K562 (cell line): ENCODE data around the gene RNF2. TPM values are rescaled to one million over a fixed set of nuclear protein-coding genes. Genes with fewer than 3 reads are reported as not detected.
A peak's percentile ranks its signal among the peaks of the same experiment; 100 is the strongest.

Source experiments
- ATAC-seq: fragments of 200-7000 bp; cut with Tn5 transposase; 3 replicates; pipeline ENCODE4 v1.9.1; 2020; ENCODE audit warnings: moderate library complexity
- BruUV-seq: library from RNA; stranded (reverse); fragments of 400-500 nt; replicated peaks from 2 replicates; lab custom pipeline; 2021; lab: Mats Ljungman, UMichigan
- CTCF ChIA-PET: fragments of 300-600 bp; formaldehyde crosslinking; extraction: SDS; loops from one replicate; lab custom pipeline; 2021; ENCODE audit warnings: low intra/inter-chr PET ratio; lab: Yijun Ruan, JAX
- POLR2A ChIA-PET: fragments of 300-600, 350-650 bp; sonication (Branson Sonifier 250); formaldehyde crosslinking; extraction: SDS; loops from one replicate; lab custom pipeline; 2021; ENCODE audit warnings: antibody characterized with exemption, inconsistent platforms; lab: Yijun Ruan, JAX
- DNase-seq, 4 experiments: peaks; one replicate each; pipeline versions ENCODE4 v3.0.0 to v3.0.0-alpha.2; 2011 to 2018; ENCODE audit warnings: low spot score in 3 of 4, mixed read lengths in 3 of 4; ENCODE audit errors: extremely low read depth in 1 of 4
- FAIRE-seq: peaks from 2 replicates; lab custom pipeline; 2011; peaks lifted over from hg19 to GRCh38; lab: Jason Lieb, UNC
- H2AFZ ChIP-seq: 2 replicates; pipeline ENCODE4 v1.6.0; 2011; ENCODE audit warnings: low read depth, low read length, control low read depth, inconsistent platforms
- H3K27ac ChIP-seq: fragments of 200-600 bp; 3 replicates; pipeline ENCODE4 v1.8.0; 2011; ENCODE audit warnings: low read depth, mild to moderate bottlenecking, control low read depth, inconsistent platforms, low read length, moderate library complexity, mixed read lengths; ENCODE audit errors: extremely low read depth
- H3K27me3 ChIP-seq, 2 experiments: fragments of 300-600 bp in 1 of 2; 2 replicates in 1 of 2; 3 replicates in 1 of 2; pipeline versions ENCODE4 v1.6.0 to v1.8.0; 2011; ENCODE audit warnings: inconsistent platforms in 2 of 2, low read length in 2 of 2, mild to moderate bottlenecking in 1 of 2, mixed read lengths in 1 of 2, moderate library complexity in 1 of 2; ENCODE audit not compliant: control insufficient read depth in 2 of 2, insufficient read depth in 2 of 2
- H3K36me3 ChIP-seq: fragments of 300-600 bp; 3 replicates; pipeline ENCODE4 v1.8.0; 2011; ENCODE audit warnings: mild to moderate bottlenecking, low read length, inconsistent platforms; ENCODE audit not compliant: control insufficient read depth, insufficient read depth
- H3K4me1 ChIP-seq, 2 experiments: fragments of 200-600 bp in 1 of 2; replicated peaks in 1 of 2; 2 replicates in 1 of 2; 3 replicates in 1 of 2; pipeline versions ENCODE4 v1.5.1 to v1.8.0; 2011; ENCODE audit warnings: inconsistent platforms in 2 of 2, low read length in 2 of 2, mild to moderate bottlenecking in 1 of 2, mixed read lengths in 1 of 2, moderate library complexity in 1 of 2; ENCODE audit not compliant: control insufficient read depth in 2 of 2, insufficient read depth in 2 of 2
- H3K4me2 ChIP-seq: 2 replicates; pipeline ENCODE4 v1.6.1; 2011; ENCODE audit warnings: low read length, control low read depth, inconsistent platforms, mixed read lengths; ENCODE audit not compliant: insufficient read depth
- H3K4me3 ChIP-seq: fragments of 200-600 bp; sonication (generic), shearing (Covaris generic); 2 replicates; pipeline ENCODE4 v1.5.1; 2016; ENCODE audit warnings: control low read depth, inconsistent platforms
- H3K79me2 ChIP-seq: fragments of 200-600 bp; 3 replicates; pipeline ENCODE4 v1.8.0; 2011; ENCODE audit warnings: low read length, inconsistent platforms; ENCODE audit not compliant: control insufficient read depth, insufficient read depth
- H3K9ac ChIP-seq, 2 experiments: 2 replicates each; pipeline versions ENCODE4 v1.6.0 to v1.6.1; 2011; ENCODE audit warnings: low read depth in 2 of 2, low read length in 2 of 2, control low read depth in 1 of 2, inconsistent platforms in 1 of 2, mild to moderate bottlenecking in 1 of 2, mixed read lengths in 1 of 2; ENCODE audit not compliant: insufficient read depth in 1 of 2
- H3K9me1 ChIP-seq: one replicate; pipeline ENCODE4 v1.6.0; 2011; ENCODE audit warnings: inconsistent platforms, mild to moderate bottlenecking, low read length, moderate library complexity; ENCODE audit not compliant: control insufficient read depth, insufficient read depth
- H3K9me3 ChIP-seq: replicated peaks from 2 replicates; pipeline ENCODE4 v1.5.1; 2011; ENCODE audit warnings: low read depth, low read length, inconsistent platforms; ENCODE audit not compliant: control insufficient read depth, insufficient read depth
- H4K20me1 ChIP-seq: replicated peaks from 2 replicates; pipeline ENCODE4 v1.6.1; 2011; ENCODE audit warnings: low read length, inconsistent platforms, mixed read lengths; ENCODE audit not compliant: control insufficient read depth, insufficient read depth
- ATF1 ChIP-seq, 2 experiments: fragments of 450-650 bp in 1 of 2; IDR thresholded peaks; 2 replicates each; pipeline ENCODE4 v1.6.1; 2016; ENCODE audit warnings: missing compliant biosample characterization in 1 of 2, missing genetic modification characterization in 1 of 2
- ATF6 ChIP-seq: sonication (generic); formaldehyde crosslinking; IDR thresholded peaks from 2 replicates; pipeline ENCODE4 v1.4.0; 2020; ENCODE audit warnings: mild to moderate bottlenecking, missing genetic modification reagents
- CBX2 ChIP-seq: fragments of 200-600 bp; sonication (generic); IDR thresholded peaks from one replicate; pipeline ENCODE4 v1.6.1; 2012; ENCODE audit warnings: mild to moderate bottlenecking, low read length, inconsistent platforms; ENCODE audit not compliant: insufficient read depth, poor library complexity, severe bottlenecking
- E2F4 ChIP-seq: sonication (generic); formaldehyde crosslinking; IDR thresholded peaks from 2 replicates; pipeline ENCODE4 v1.8.0; 2022; ENCODE audit warnings: mild to moderate bottlenecking, low read depth, missing genetic modification reagents
- FOXA3 ChIP-seq, 2 experiments: fragments of 450-650 bp in 1 of 2; sonication (generic) in 1 of 2; formaldehyde crosslinking; IDR thresholded peaks in 1 of 2; conservative IDR thresholded peaks in 1 of 2; 2 replicates each; pipeline versions ENCODE4 v1.4.0 to v1.8.0; 2020 to 2022; ENCODE audit warnings: mild to moderate bottlenecking in 2 of 2, missing genetic modification reagents in 1 of 2
- GABPB1 ChIP-seq: sonication (generic); formaldehyde crosslinking; IDR thresholded peaks from 2 replicates; pipeline ENCODE4 v1.8.0; 2022; ENCODE audit warnings: mild to moderate bottlenecking, missing genetic modification reagents
- MEIS2 ChIP-seq: fragments of 450-650 bp; IDR thresholded peaks from 2 replicates; pipeline ENCODE4 v1.6.1; 2014; ENCODE audit warnings: mild to moderate bottlenecking; ENCODE audit not compliant: partially characterized antibody
- PBX2 ChIP-seq, 2 experiments: IDR thresholded peaks in 1 of 2; conservative IDR thresholded peaks in 1 of 2; 2 replicates each; pipeline ENCODE4 v1.6.1; 2016; ENCODE audit warnings: low read depth in 2 of 2, mild to moderate bottlenecking in 1 of 2, missing compliant biosample characterization in 1 of 2, missing genetic modification characterization in 1 of 2, moderate library complexity in 1 of 2
- PTBP1 ChIP-seq: fragments of 200-400 bp; formaldehyde crosslinking; IDR thresholded peaks from 2 replicates; pipeline ENCODE4 v1.6.1; 2017; ENCODE audit warnings: low read depth, low read length
- YY1 ChIP-seq, 3 experiments: IDR thresholded peaks; 2 replicates each; pipeline ENCODE4 v1.6.1; 2011; ENCODE audit warnings: low read length in 2 of 3, mild to moderate bottlenecking in 2 of 3, moderate library complexity in 2 of 3, borderline replicate concordance in 1 of 3, control low read depth in 1 of 3, low read depth in 1 of 3; ENCODE audit not compliant: insufficient read depth in 3 of 3, insufficient replicate concordance in 2 of 3, control insufficient read depth in 1 of 3, insufficient read length in 1 of 3; ENCODE audit errors: extremely low read depth in 1 of 3
- ZNF449 ChIP-seq: fragments of 250-450 bp; sonication (Bioruptor Pico); IDR thresholded peaks from 2 replicates; pipeline ENCODE4 v1.8.0; 2022; ENCODE audit warnings: moderate library complexity, mild to moderate bottlenecking, inconsistent platforms
- WGBS: fragments of 100-300 bp; shearing (Covaris generic); methylation state at CpG from one replicate; pipeline ENCODE4 v1.1.6; 2016; ENCODE audit warnings: low coverage, mixed read lengths; ENCODE audit not compliant: insufficient coverage; ENCODE audit errors: missing lambda C conversion rate; 5-methylcytosine and 5-hydroxymethylcytosine counted together
- in situ Hi-C: fragments of 300-500 bp; cut with MboI; formaldehyde crosslinking; loops from 4 replicates; pipeline ENCODE4 v1.15.0; 2018; ENCODE audit warnings: inconsistent platforms, mixed read lengths
- intact Hi-C: fragments of 100-400 bp; cut with micrococcal nuclease; formaldehyde crosslinking; loops from 2 replicates; pipeline ENCODE4 v1.14.2; 2022
- polyA plus RNA-seq, 8 experiments: library from polyadenylated mRNA; depleted of rRNA in 4 of 8; stranded (reverse) in 5 of 8; unstranded in 3 of 8; fragments of >200 nt; fragmentation: Nextera tagmentation in 2 of 8; fragmentation: Illumina TruSeq in 1 of 8; extraction: Ambion mirVana in 2 of 8; extraction: Trizol in 1 of 8; gene quantifications; 2 replicates each; pipeline versions ENCODE4 v1.2.1 to v1.2.3, GENCODE V29; 2011 to 2014; ENCODE audit warnings: inconsistent platforms in 1 of 8, missing spikeins in 1 of 8
- total RNA-seq, 7 experiments: library from RNA; depleted of rRNA in 6 of 7; stranded (reverse); fragments of >200 nt in 6 of 7; fragmentation: Illumina TruSeq in 2 of 7; extraction: Trizol in 2 of 7; gene quantifications; 2 replicates each; pipeline versions ENCODE4 v1.2.1 to v1.2.3, GENCODE V29; 2011 to 2021; ENCODE audit warnings: low replicate concordance in 1 of 7

RNF2 gene
- total and polyA plus RNA-seq, 9 of the 15 experiments (the other 6 are each of a cell fraction or from before 2014, with no cell fraction given), result 7.1 to 66.5 (median 32.9) TPM

GRCh38 chr1:185040408-185040735 is 5.0 kb upstream of the RNF2 start:
- CTCF ChIA-PET, result no interaction called here
- no peaks in the 10 kb centered on the region for H3K79me2 ChIP-seq
- no peak overlapping the region for H3K4me2 ChIP-seq
- H3K9me3 ChIP-seq, result no peaks in the 10 kb centered on the region
- H3K9ac ChIP-seq, result no peak overlapping the region
- H4K20me1 ChIP-seq, result no peaks in the 10 kb centered on the region
- H3K9me1 ChIP-seq, result no peaks in the 10 kb centered on the region
- H3K36me3 ChIP-seq, result no peaks in the 10 kb centered on the region
- ATAC-seq (no peak), FAIRE-seq (no peak), DNase-seq (no peak)
- no peak overlapping the region for H3K4me3 ChIP-seq
- in situ Hi-C loops (no loop called here), intact Hi-C loops (loop anchor here (10.0 kb wide), 1 partner anchor 274 kb away; the partner anchor contains the start of gene IVNS1ABP)
- H3K27ac ChIP-seq, result no peak overlapping the region
- no peak overlapping the region for H2AFZ ChIP-seq
- BruUV-seq, result no TSS peak
- H3K27me3 ChIP-seq, result no peaks in the 10 kb centered on the region
- WGBS, result 26% methylated on average over 1 of the region's 1 CpG
- peaks cover 9 to 11% of the 10 kb centered on the region in 2 experiments; a peak in 4 of 5 replicates for H3K4me1 ChIP-seq
- POLR2A ChIA-PET, result interaction anchor here (0.7 kb wide), 1 partner anchor 23 kb away, joined by 4 read pairs; no protein-coding TSS in a partner anchor
- no peak for TF ChIP-seq GABPB1 (CRISPR knock-in tag)
- TF ChIP-seq CBX2, result no peak
- TF ChIP-seq MEIS2, result peak; percentile 70
- no peak for TF ChIP-seq PTBP1
- TF ChIP-seq PBX2 (CRISPR knock-in tag; IDR thresholded peaks at IDR 0.05; ENCODE audit: low read depth), result no peak
- peak; percentile 45; the same call in 1 of the 2 replicates for TF ChIP-seq PBX2 (tag; conservative IDR thresholded peaks at IDR 0.05; ENCODE audit: low read depth)
- TF ChIP-seq ZNF449 (CRISPR knock-in tag), result no peak
- TF ChIP-seq ATF1 (CRISPR knock-in tag; IDR thresholded peaks at IDR 0.05), result no peak
- TF ChIP-seq ATF1 (tag; IDR thresholded peaks at IDR 0.05), result no peak
- TF ChIP-seq ATF6 (CRISPR knock-in tag), result no peak
- TF ChIP-seq E2F4 (CRISPR knock-in tag), result no peak
- TF ChIP-seq YY1 (IDR thresholded peaks at IDR 0.05; ENCODE audit: borderline replicate concordance in 1 of 3, control insufficient read depth in 1 of 3, extremely low read depth in 1 of 3, insufficient read depth in 3 of 3, insufficient read length in 1 of 3, insufficient replicate concordance in 2 of 3, low read depth in 1 of 3, low read length in 2 of 3), result no peak
- TF ChIP-seq FOXA3 (CRISPR knock-in tag; conservative IDR thresholded peaks at IDR 0.05 in 1 of 2, IDR thresholded peaks at IDR 0.05 in 1 of 2), result no peak
